GM12878 (cell line): ENCODE data around the gene MEGF6. TPM values are rescaled to one million over a fixed set of nuclear protein-coding genes. Genes with fewer than 3 reads are reported as not detected.

Experiments
- ATAC-seq: fragments of 200-7000 bp; cut with Tn5 transposase; 3 replicates; pipeline ENCODE4 v1.9.1; 2020; ENCODE audit warnings: mild to moderate bottlenecking, moderate library complexity
- BruUV-seq: library from RNA; stranded (reverse); fragments of 400-500 nt; replicated peaks from 2 replicates; lab custom pipeline; 2021; lab: Mats Ljungman, UMichigan
- CTCF ChIA-PET: fragments of 300-600 bp; sonication (Branson Sonifier 250); formaldehyde crosslinking; extraction: SDS; loops from one replicate; lab custom pipeline; 2021; ENCODE audit warnings: inconsistent platforms; lab: Yijun Ruan, JAX
- POLR2A ChIA-PET: fragments of 350-600 bp; formaldehyde crosslinking; extraction: SDS; loops from one replicate; lab custom pipeline; 2021; ENCODE audit warnings: inconsistent platforms; lab: Charles Lee
- RAD21 ChIA-PET: fragments of 300-600 bp; sonication (Branson Sonifier 250); formaldehyde crosslinking; loops from one replicate; lab custom pipeline; 2023; ENCODE audit warnings: antibody characterized with exemption; ENCODE audit not compliant: unreplicated experiment; lab: Charles Lee
- SMC1A ChIA-PET: fragments of 300-600 bp; sonication (Branson Sonifier 250); formaldehyde crosslinking; loops from one replicate; lab custom pipeline; 2023; ENCODE audit not compliant: unreplicated experiment, uncharacterized antibody; lab: Charles Lee
- DNase-seq: peaks from one replicate; pipeline ENCODE4 v3.0.0-alpha.2; 2011; ENCODE audit warnings: low read depth, low spot score
- FAIRE-seq: peaks from 3 replicates; lab custom pipeline; 2011; peaks lifted over from hg19 to GRCh38; lab: Jason Lieb, UNC
- H2AFZ ChIP-seq: 2 replicates; pipeline ENCODE4 v1.6.0; 2011; ENCODE audit warnings: low read depth, low read length, control low read depth; ENCODE audit not compliant: control insufficient read depth
- H3K27ac ChIP-seq: 2 replicates; pipeline ENCODE4 v1.5.1; 2011; ENCODE audit warnings: control low read depth; ENCODE audit not compliant: control insufficient read depth, insufficient read depth
- H3K27me3 ChIP-seq, 2 experiments: replicated peaks in 1 of 2; 2 replicates each; pipeline versions ENCODE4 v1.6.0 to v1.6.1; 2011; ENCODE audit warnings: low read length in 1 of 2; ENCODE audit not compliant: control insufficient read depth in 2 of 2, insufficient read depth in 2 of 2
- H3K36me3 ChIP-seq, 2 experiments: 2 replicates each; pipeline ENCODE4 v1.5.1; 2011; ENCODE audit warnings: low read length in 1 of 2; ENCODE audit not compliant: control insufficient read depth in 2 of 2, insufficient read depth in 2 of 2
- H3K4me1 ChIP-seq: 2 replicates; pipeline ENCODE4 v1.6.1; 2011; ENCODE audit warnings: mild to moderate bottlenecking, low read length, moderate library complexity, mixed read lengths; ENCODE audit not compliant: control insufficient read depth, insufficient read depth
- H3K4me2 ChIP-seq: 2 replicates; pipeline ENCODE4 v1.6.0; 2011; ENCODE audit warnings: control low read depth; ENCODE audit not compliant: control insufficient read depth, insufficient read depth
- H3K4me3 ChIP-seq: fragments of 200-600 bp; sonication (generic); 2 replicates; pipeline ENCODE4 v1.5.1; 2016
- H3K79me2 ChIP-seq: 2 replicates; pipeline ENCODE4 v1.6.0; 2011; ENCODE audit warnings: low read length; ENCODE audit not compliant: control insufficient read depth, insufficient read depth
- H3K9ac ChIP-seq: 2 replicates; pipeline ENCODE4 v1.8.0; 2011; ENCODE audit warnings: low read length, control low read depth, mixed read lengths; ENCODE audit not compliant: control insufficient read depth, insufficient read depth
- H3K9me3 ChIP-seq: replicated peaks from 3 replicates; pipeline ENCODE4 v1.5.1; 2011; ENCODE audit warnings: mild to moderate bottlenecking, low read length; ENCODE audit not compliant: control insufficient read depth, insufficient read depth
- H4K20me1 ChIP-seq: 2 replicates; pipeline ENCODE4 v1.6.0; 2011; ENCODE audit not compliant: control insufficient read depth, insufficient read depth
- ASH2L ChIP-seq: fragments of 300-600, 200-600 bp; sonication (generic); IDR thresholded peaks from 2 replicates; pipeline ENCODE4 v1.6.1; 2017; ENCODE audit warnings: low read depth, mild to moderate bottlenecking, borderline replicate concordance
- BCL3 ChIP-seq: IDR thresholded peaks from 2 replicates; pipeline ENCODE4 v1.6.1; 2011; ENCODE audit warnings: borderline replicate concordance, low read depth, mild to moderate bottlenecking, moderate library complexity, low read length; ENCODE audit not compliant: insufficient read depth, poor library complexity, severe bottlenecking
- CBX3 ChIP-seq: fragments of 200-600 bp; sonication (generic); IDR thresholded peaks from 2 replicates; pipeline ENCODE4 v1.6.1; 2016; ENCODE audit warnings: low read depth, borderline replicate concordance
- CHD1 ChIP-seq: IDR thresholded peaks from 2 replicates; pipeline ENCODE4 v1.6.1; 2012; ENCODE audit warnings: low read depth, low read length, improper control_type of control experiment
- CREM ChIP-seq: IDR thresholded peaks from 2 replicates; pipeline ENCODE4 v1.6.1; 2014; ENCODE audit warnings: antibody characterized with exemption, low read depth
- MEF2A ChIP-seq: IDR thresholded peaks from 2 replicates; pipeline ENCODE4 v1.6.1; 2011; ENCODE audit warnings: low read depth, mild to moderate bottlenecking, low read length, moderate library complexity; ENCODE audit not compliant: insufficient read depth
- POLR2AphosphoS5 ChIP-seq: IDR thresholded peaks from 2 replicates; pipeline ENCODE4 v1.6.1; 2011; ENCODE audit warnings: mild to moderate bottlenecking, low read length, inconsistent platforms
- POU2F2 ChIP-seq: IDR thresholded peaks from 3 replicates; pipeline ENCODE4 v1.6.1; 2011; ENCODE audit warnings: low read depth, mild to moderate bottlenecking, low read length, borderline replicate concordance
- RCOR1 ChIP-seq: conservative IDR thresholded peaks from 2 replicates; pipeline ENCODE4 v1.6.1; 2012; ENCODE audit warnings: low read depth, low read length, improper control_type of control experiment
- SMC3 ChIP-seq: IDR thresholded peaks from 2 replicates; pipeline ENCODE4 v1.6.1; 2011; ENCODE audit warnings: low read length, improper control_type of control experiment, borderline replicate concordance
- ZBED1 ChIP-seq: IDR thresholded peaks from 2 replicates; pipeline ENCODE4 v1.6.1; 2016; ENCODE audit warnings: borderline replicate concordance
- ZNF217 ChIP-seq: fragments of 450-650 bp; IDR thresholded peaks from 2 replicates; pipeline ENCODE4 v1.6.1; 2017; ENCODE audit warnings: antibody characterized with exemption, mild to moderate bottlenecking
- WGBS: methylation state at CpG from one replicate; pipeline ENCODE4 v1.1.6; 2016; ENCODE audit warnings: low lambda C conversion rate; ENCODE audit not compliant: insufficient replicate concordance, insufficient coverage; ENCODE audit errors: missing lambda C conversion rate; 5-methylcytosine and 5-hydroxymethylcytosine counted together
- in situ Hi-C: fragments of 300-500 bp; cut with MboI; formaldehyde crosslinking; loops from 9 replicates; pipeline ENCODE4 v1.14.3; 2018; ENCODE audit warnings: mixed read lengths
- intact Hi-C: fragments of 100-400 bp; cut with micrococcal nuclease; formaldehyde crosslinking; loops from one replicate; pipeline ENCODE4 v1.14.2; 2022; ENCODE audit not compliant: unreplicated experiment
- polyA plus RNA-seq, 11 experiments: library from polyadenylated mRNA; depleted of rRNA in 4 of 11; unstranded in 6 of 11; stranded (reverse) in 5 of 11; fragments of >200 nt; fragmentation: Nextera tagmentation in 4 of 11; fragmentation: Illumina TruSeq in 1 of 11; extraction: Ambion mirVana in 4 of 11; extraction: Trizol in 1 of 11; gene quantifications; 1 replicate in 1 of 11; 2 replicates in 10 of 11; pipeline versions ENCODE4 v1.2.1 to v1.2.3, GENCODE V29; 2011 to 2016; ENCODE audit warnings: inconsistent platforms in 2 of 11, missing spikeins in 2 of 11, low read depth in 1 of 11
- total RNA-seq, 4 experiments: library from RNA; depleted of rRNA in 3 of 4; stranded (reverse); fragments of >200 nt in 3 of 4; fragmentation: Illumina TruSeq in 1 of 4; extraction: Trizol in 1 of 4; gene quantifications; 2 replicates each; pipeline versions ENCODE4 v1.2.1 to v1.2.3, GENCODE V29; 2013 to 2021
- TF ChIP-seq, protein P1 (sequence below), 3 experiments: IDR thresholded peaks in 2 of 3; conservative IDR thresholded peaks in 1 of 3; 2 replicates each; pipeline ENCODE4 v1.5.1; 2011; ENCODE audit warnings: low read depth in 3 of 3, low read length in 3 of 3, mild to moderate bottlenecking in 3 of 3, control low read depth in 2 of 3, moderate library complexity in 2 of 3, inconsistent platforms in 1 of 3, mixed read lengths in 1 of 3; ENCODE audit not compliant: control insufficient read depth in 2 of 3, insufficient read depth in 1 of 3; ENCODE audit errors: extremely low read depth in 1 of 3

MEGF6 gene
- total and polyA plus RNA-seq, 10 of the 15 experiments (the other 5 are each of a cell fraction or from before 2014, with no cell fraction given) = 0.03 to 0.41 TPM; not detected in 8

DNA sequence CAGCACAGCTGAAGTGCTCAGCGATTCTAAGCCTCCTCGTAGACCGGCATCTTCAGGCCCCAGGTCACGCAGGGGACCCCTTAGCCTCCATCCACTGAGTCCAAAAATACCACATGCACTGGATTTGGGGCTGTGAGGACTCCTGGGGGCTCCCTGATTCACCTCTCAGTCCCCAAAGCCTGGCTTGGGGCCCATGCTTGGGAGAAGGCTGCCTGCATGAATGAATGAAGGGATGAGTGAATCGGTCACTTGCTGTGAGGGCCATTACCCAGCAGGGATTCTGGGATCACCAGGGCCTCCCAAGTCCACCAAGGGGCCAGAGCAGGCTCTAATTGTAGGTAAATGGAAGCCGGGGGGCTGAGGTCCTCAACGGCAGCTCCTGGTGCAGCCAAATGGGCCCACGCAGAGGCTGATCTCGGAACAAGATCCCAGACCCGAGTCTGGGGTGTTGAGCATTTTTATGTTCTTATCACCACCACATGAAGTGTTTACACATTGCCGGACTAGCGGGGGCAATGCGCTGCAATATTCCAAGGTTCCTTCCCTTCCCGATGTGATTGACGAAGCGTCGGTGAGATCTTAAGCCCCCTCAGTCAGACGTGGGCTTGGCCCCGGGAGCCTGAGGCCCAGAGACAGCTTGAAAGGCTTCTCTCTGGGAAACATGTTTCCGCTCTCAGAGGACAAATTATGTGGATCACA is 170.4 kb downstream of the MEGF6 start:
- TF ChIP-seq CBX3 (no peak), ZNF217 (no peak), BCL3 (no peak), MEF2A (no peak), CHD1 (no peak), CREM (no peak), ZBED1 (no peak), POU2F2 (no peak), SMC3 (no peak), POLR2AphosphoS5 (no peak), RCOR1 (no peak), ASH2L (no peak)
- TF ChIP-seq, protein P1, sequence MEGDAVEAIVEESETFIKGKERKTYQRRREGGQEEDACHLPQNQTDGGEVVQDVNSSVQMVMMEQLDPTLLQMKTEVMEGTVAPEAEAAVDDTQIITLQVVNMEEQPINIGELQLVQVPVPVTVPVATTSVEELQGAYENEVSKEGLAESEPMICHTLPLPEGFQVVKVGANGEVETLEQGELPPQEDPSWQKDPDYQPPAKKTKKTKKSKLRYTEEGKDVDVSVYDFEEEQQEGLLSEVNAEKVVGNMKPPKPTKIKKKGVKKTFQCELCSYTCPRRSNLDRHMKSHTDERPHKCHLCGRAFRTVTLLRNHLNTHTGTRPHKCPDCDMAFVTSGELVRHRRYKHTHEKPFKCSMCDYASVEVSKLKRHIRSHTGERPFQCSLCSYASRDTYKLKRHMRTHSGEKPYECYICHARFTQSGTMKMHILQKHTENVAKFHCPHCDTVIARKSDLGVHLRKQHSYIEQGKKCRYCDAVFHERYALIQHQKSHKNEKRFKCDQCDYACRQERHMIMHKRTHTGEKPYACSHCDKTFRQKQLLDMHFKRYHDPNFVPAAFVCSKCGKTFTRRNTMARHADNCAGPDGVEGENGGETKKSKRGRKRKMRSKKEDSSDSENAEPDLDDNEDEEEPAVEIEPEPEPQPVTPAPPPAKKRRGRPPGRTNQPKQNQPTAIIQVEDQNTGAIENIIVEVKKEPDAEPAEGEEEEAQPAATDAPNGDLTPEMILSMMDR (IDR thresholded peaks at IDR 0.05 in 2 of 3, conservative IDR thresholded peaks at IDR 0.05 in 1 of 3; ENCODE audit: control insufficient read depth in 2 of 3, extremely low read depth in 1 of 3, insufficient read depth in 1 of 3, low read depth in 3 of 3, low read length in 3 of 3) = no peak
- TF ChIP-seq, all 136 proteins: peak for 0
- H3K36me3 ChIP-seq = no peaks in the 10 kb centered on the region
- ChIA-PET POLR2A (no interaction called here), RAD21 (interaction anchor here (1.4 kb wide), 1 partner anchor 12 kb away, joined by 4 read pairs; no protein-coding TSS in a partner anchor), CTCF (no interaction called here), SMC1A (no interaction called here)
- H3K4me2 ChIP-seq = no peak overlapping the region
- FAIRE-seq = no peak
- no peak for ATAC-seq
- H3K9ac ChIP-seq = no peak overlapping the region
- in situ Hi-C loops (no loop called here), intact Hi-C loops (no loop called here)
- no TSS peak for BruUV-seq
- H3K4me3 ChIP-seq = no peak overlapping the region
- peaks cover 0 to 4% of the 10 kb centered on the region in 2 experiments; a peak in 2 of 4 replicates for H3K27me3 ChIP-seq
- H3K79me2 ChIP-seq = no peaks in the 10 kb centered on the region
- no peak overlapping the region for H2AFZ ChIP-seq
- H4K20me1 ChIP-seq = no peaks in the 10 kb centered on the region
- no peak for DNase-seq
- no peaks in the 10 kb centered on the region for H3K9me3 ChIP-seq
- 37% methylated on average over 20 of the region's 20 CpGs for WGBS
- H3K27ac ChIP-seq = no peak overlapping the region
- H3K4me1 ChIP-seq = no peaks in the 10 kb centered on the region
